Skin epidermis (tissue), 12 donors: Measurements from ENCODE around the gene DPF3.
"Not testable (repeated sequence)": the region's sequence is repeated elsewhere in the genome, so short reads cannot be mapped to it uniquely, and the experiment has no call there.

Experiments used
- H3K27ac ChIP-seq, 21 experiments: fragments of 200-600 bp; sonication (generic) in 11 of 21; one replicate each; pipeline ENCODE4 v1.5.0; 2020; ENCODE audit warnings: mild to moderate bottlenecking in 3 of 21, inconsistent platforms in 2 of 21, moderate library complexity in 2 of 21
- H3K4me3 ChIP-seq, 7 experiments: fragments of 200-600 bp; sonication (generic) in 2 of 7; one replicate each; pipeline ENCODE4 v1.5.0; 2020; ENCODE audit warnings: inconsistent platforms in 2 of 7, mild to moderate bottlenecking in 2 of 7, moderate library complexity in 1 of 7

DPF3 gene

DNA sequence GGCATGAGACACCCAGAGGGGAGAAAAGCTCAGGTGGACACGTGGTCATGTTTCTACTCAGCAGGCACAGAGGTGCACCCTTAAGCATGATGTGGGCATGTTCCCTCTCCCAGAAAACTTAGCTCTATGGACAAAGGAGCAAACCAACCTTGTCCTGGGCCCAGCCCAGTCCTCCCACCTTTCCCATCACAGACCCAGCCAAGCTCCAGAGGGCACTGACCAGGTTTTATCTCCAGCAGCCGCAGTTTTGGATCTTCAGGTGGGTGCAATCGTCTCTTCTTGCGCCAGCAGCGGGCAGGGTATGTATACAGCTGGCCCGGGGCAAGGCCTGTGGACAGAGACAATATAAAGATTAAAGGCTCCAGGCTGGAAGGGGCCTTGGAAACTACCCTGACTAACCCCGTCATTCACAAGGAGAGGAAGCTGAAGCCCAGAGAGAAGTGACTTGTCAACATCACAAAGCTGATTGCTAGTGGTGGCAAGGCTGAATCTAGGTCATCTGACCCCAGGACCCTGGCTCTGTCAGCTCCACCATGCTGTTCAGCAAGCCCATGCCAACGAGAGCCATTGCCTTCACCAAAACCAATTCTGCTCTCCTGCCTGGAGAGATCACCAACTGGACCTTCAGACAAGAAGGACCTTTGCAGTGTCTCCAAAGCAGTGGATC, 140.7 kb downstream of the DPF3 start:
- no peak overlapping the region for H3K27ac ChIP-seq
- no peak overlapping the region for H3K4me3 ChIP-seq

DNA sequence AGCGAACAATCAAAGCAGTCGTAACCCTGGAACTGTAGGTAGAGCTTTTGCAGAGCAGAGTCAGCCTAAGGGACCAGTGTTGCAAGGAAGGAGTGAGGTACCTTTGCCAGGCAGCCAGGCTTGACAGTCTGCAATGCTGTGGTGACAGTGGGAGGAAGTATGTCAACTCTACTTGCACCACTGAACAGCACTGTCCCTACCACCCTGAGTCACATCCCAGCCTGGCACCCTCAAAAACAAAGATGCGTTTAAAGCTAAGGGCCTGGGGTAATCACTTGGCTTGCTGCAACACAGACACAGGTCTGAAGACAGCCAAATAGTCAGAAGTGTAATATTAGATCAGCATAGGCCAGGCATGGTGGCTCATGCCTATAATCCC, 141.9 kb downstream of the DPF3 start:
- Histone ChIP-seq H3K4me3 (no peak overlapping the region), H3K27ac (no peak overlapping the region)

DNA sequence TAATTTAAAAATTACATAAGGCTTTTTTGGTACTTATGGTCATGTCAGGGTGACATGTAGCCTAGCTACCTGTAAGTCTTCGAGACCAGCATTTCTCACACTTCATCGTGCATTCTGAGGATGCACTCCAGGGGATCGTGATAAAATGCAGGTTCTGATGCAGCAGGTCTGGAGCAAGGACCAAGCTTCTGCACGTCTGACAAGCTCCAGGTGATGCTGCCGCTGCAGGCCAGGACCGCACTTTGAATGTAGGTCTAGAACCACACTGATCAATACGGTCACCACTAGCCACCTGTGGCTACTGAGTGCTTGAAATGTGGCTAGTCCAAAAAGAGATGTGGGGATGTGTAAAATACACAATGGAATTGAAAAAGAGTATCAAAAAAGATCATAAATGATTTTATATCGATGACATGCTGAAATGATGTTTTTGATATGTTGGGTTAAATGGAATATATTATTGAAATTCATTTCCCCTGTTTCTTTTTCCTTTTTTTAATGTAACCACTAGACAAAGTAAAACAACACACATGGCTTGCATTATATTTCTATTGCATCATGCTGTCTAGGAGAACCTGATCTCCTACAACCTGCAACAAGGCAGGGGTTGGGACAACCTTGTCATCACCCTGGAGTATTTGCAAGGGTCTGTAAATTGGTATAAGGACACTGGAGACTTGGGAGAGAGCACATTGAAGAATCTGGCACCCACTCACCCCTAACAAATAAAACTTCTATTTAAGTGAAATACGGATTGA, 142.4 kb downstream of the DPF3 start:
- H3K4me3 ChIP-seq = no peak overlapping the region
- H3K27ac ChIP-seq = no peak overlapping the region

DNA sequence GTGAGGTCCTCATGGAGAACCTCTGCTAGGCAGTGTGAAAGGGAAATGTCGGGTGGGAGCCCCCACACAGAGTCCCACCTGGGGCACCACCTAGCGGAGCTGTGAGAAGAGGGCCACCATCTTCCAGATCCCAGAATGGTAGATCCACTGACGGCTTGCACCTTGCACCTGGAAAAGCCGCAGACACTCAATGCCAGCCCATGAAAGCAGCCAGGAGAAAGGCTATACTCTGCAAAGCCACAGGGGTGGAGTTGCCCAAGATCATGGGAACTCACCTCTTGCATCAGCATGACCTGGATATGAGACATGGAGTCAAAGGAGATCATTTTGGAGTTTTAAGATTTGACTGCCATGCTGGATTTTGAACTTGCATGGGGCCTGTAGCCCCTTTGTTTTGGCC, 145.0 kb downstream of the DPF3 start:
- not testable (repeated sequence) for H3K4me3 ChIP-seq

DNA sequence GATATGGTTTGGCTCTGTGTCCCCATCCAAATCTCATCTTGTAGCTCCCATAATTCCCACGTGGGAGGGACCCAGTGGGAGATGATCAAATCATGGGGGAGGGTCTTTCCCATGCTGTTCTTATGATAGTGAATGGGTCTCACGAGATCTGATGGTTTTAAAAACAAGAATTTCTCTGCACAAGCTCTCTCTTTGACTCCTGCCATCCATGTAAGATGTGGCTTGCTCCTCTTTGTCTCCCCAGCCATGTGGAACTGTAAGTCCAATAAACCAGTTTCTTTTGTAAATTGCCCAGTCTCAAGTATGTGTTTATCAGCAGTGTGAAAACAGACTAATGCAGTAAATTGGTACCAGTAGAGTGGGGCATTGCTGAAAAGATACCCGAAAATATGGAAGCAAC, 146.2 kb downstream of the DPF3 start:
- no peak overlapping the region for H3K27ac ChIP-seq
- no peak overlapping the region for H3K4me3 ChIP-seq

More for the DNA sequence above, 145.0 kb downstream of the DPF3 start:
- not testable (repeated sequence) for H3K27ac ChIP-seq

DNA sequence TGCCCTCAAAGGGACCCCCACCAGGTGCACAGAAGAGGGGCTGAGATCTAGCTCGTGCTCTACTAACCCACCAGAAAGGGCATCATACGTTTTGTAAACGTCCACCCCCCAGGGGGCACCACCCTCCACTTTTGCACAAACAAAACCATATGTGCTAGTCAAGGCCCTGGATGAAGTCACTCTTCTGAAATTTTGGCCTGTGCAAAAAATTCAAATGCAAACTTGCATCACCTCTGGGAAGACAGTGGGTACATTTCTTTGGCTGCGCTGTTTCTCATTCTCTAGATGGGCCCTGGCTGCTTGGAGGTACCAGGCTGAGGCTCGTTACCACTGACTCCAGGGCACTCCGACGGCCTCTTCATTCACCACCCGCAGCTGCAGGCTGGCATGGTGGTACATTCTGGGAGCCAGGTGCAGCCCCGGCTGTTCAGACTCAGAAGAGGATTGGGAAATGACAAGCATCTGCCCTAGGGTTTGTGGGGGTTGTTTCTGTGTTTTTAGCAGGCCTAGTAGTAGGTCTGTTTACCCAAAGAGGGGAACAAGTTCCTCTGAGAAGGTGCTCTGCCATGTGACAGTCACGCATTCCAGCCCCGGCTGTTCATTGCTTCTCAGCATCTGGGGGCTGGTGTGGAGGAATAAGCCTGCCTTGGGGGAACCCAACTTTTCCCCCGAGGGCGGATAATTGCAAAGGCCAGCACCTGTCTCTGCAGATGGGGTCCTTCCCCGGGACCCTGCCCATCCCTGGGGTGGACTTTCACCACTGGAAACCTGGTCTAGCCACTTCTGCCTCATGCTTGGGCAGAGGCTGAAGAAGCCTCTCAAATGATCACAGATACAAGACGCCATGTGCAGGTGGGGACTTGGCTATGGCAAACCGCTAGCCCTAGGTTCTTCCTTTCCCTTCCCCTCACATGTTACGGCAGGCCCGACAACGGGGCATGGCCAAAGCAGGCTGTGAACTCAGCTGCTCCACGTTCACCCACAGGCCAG, 147.6 kb downstream of the DPF3 start:
- Histone ChIP-seq H3K27ac (no peak overlapping the region), H3K4me3 (no peak overlapping the region)

DNA sequence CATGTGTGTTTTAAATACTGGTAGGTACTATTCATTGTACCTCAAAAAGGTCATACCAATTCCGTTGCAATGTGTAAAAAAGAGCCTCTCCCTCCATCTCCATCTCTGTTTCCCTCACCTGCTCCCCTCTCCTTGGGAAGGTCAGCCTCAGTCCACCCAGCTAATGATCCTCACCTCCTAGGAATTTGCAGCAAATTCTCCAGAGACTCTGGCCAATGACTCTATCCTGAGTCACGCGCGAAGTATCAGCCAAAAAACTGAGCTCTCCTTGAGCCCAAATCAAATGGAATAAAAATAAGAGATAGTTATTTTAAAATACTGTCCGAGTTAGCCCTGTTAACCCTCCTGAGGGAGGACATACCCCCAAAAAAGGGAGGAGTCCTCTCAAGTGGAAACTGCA, 148.4 kb downstream of the DPF3 start:
- Histone ChIP-seq H3K4me3 (no peak overlapping the region), H3K27ac (no peak overlapping the region)

DNA sequence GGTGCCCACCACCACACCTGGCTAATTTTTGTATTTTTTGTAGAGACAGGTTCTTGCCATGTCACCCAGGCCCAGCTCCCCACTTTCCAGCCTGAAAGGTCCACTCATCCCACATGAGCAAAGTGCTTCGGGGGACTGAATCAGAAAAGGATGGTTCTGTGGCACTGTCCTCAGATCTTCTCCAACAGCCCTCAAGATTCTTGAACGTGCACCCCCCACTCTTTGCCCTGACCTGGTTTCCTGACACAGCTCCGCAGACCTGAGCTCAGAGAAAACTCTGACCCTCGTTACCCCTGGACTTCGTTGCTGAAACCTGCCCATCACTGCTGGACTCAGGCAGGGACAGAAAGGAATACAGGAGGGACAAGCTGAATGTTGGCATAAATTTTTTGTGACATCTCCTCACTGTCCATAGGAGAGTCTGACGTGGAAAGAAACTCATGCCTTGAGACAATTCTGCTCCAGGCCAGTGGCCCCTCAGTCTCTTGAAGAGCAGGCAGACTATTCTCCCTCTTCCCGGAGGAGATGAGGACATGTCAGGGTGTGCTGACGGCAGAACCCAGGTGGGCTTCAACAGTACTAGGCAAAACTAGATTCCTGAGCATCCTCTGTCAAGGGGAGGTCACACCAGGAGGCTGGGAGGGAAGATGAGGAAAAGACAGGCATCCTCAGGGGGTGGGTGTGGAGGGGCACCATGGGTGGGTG, 149.3 kb downstream of the DPF3 start:
- Histone ChIP-seq H3K27ac (no peak overlapping the region), H3K4me3 (no peak overlapping the region)

DNA sequence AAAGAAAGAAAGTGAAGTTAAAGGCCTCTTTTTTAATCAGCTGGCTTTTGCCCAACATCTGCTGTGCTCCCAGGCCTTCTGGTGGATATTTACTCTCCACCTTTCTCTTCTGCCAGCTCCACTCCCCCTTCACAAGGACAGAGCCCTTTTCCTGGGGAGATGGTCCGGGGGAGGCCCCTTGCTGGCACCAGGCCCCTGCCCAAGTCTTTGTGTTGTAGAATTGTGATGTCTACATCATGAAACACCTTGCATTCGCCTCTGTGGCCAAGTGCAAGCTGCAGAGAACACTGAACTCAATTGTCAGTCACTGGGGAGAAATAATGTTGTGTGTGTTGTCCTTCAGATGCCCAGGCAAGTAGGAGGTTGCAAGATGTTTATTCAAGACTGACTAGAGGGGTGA, 150.3 kb downstream of the DPF3 start:
- H3K27ac ChIP-seq = no peak overlapping the region
- no peak overlapping the region for H3K4me3 ChIP-seq

DNA sequence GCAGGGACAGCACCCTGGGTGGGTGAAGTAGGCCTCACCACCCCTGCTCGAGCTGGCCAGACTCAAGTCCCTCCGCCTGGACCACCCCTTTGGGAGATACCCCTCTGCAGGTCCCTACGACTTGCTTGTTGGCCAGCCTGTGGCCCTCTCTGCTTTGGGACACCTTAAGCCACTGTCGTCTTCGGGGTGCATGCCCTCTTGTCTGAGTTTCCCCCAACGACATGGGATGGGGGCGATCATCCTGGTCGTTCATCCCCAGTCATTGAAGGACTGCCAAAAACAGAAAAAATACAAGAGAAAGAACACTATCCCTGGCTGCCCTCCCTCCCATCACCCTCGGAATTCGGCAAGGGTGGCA, 151.1 kb downstream of the DPF3 start:
- no peak overlapping the region for H3K4me3 ChIP-seq
- no peak overlapping the region for H3K27ac ChIP-seq

DNA sequence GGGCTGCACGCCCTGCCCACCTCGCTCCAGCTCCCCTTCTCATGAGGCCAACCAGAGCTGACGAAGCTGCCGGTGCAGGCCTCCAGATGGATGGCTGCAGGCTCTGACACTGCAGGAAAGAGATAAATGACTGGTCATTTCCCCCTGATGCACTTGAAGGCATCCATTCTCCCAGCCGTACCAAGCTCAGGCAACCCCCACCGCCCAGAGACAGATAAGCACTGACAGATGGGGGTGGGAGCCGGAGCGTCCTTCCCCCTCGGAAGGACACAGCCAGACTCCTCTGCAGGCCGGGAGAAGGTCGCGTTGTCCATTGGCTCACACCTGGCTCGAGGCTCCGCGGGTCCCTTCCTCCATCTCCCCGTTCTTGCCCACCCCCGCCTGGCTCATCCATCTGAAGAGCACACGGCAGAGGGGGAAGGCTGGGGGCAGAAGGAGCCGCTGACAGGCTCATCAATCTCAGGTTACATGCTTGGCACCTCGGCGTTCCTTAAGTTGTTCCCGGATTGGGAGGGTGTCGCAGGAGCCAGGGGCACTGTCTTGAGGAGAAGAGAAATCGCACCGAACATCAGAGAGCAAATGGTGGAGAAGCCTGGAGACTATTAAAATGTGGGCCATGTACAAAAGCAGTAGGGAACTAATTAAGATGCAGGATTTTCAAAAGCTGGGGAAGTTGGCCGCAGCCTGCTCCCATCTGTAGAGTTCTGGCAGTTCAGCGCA, 151.6 kb downstream of the DPF3 start:
- Histone ChIP-seq H3K27ac (no peak overlapping the region), H3K4me3 (no peak overlapping the region)

DNA sequence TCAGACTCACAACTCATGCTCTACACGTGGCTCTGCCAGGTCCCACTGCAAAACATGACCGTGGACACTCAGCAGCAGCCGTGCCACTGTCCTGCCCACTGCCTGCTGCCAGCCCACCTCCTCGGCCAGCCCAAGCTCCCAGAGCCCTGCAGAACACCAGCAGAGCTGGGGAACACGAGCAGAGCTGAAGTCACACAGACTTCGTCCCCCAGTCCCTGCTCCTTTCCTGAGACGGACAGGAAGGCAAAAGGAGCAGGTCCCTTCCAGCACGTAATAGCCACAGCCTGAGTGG, 152.1 kb downstream of the DPF3 start:
- no peak overlapping the region for H3K27ac ChIP-seq

DNA sequence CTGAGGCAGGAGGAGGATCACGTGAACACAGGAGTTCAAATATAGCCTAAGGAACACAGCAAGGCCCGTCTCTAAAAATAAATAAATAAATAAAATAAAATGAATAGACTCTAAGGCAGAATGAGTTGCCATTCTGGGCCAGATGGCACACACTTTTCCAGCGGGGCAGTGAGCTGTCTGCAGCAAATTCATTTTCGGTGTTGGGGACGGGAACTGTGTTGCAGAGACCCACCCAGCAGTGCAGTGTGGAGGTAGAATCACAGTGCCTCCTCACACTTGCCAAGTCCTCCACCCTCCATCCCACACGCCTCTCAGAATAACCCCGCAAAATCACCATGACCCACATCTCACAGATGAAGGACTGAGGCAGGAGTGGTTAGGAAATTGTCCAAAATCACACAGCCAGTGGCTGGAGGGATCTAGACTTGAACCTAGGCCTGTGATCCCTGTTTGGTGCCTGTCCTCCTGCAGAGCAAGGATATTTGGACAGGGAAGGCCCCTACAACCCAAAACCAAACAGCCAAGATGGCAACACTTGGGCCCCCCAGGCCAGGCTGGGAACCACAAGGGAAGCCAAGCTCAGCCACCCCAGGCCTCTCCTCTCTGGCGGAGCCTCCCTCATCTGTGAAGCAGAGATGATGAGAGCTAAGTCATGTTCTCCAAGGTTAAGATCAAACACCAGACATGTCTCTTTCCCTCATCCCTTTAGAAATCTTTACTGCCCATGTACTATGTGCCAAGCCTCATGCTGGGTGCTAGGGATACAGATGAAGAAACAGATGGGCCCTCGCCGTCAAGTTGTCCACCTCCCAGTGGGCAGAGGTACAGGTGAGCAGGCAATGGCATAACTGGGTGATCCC, 152.7 kb downstream of the DPF3 start:
- Histone ChIP-seq H3K4me3 (no peak overlapping the region), H3K27ac (no peak overlapping the region)

More for the DNA sequence above, 152.1 kb downstream of the DPF3 start:
- H3K4me3 ChIP-seq = no peak overlapping the region

DNA sequence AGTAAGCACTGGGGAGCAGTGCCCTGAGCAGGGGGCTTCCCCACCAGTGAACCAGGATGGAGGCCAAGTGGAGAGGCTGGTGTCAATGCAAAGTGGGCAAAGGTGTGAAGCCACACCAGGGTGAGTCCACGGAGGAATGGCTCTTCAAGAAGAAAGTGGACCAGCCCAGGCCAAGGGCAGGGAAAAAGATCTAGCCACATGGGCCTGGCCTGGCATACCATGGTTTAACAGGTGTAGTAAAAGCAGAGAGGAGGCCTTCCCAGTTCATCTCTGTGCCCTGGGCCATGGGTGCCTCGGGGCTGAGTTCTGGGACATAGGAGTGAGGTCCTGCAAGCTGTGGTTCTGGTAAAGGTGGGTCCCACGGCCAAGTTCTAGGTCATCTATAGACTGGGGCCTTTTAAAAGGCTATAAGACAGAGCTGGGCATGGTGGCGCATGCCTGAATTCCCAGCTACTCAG, 153.4 kb downstream of the DPF3 start:
- Histone ChIP-seq H3K27ac (no peak overlapping the region), H3K4me3 (no peak overlapping the region)

DNA sequence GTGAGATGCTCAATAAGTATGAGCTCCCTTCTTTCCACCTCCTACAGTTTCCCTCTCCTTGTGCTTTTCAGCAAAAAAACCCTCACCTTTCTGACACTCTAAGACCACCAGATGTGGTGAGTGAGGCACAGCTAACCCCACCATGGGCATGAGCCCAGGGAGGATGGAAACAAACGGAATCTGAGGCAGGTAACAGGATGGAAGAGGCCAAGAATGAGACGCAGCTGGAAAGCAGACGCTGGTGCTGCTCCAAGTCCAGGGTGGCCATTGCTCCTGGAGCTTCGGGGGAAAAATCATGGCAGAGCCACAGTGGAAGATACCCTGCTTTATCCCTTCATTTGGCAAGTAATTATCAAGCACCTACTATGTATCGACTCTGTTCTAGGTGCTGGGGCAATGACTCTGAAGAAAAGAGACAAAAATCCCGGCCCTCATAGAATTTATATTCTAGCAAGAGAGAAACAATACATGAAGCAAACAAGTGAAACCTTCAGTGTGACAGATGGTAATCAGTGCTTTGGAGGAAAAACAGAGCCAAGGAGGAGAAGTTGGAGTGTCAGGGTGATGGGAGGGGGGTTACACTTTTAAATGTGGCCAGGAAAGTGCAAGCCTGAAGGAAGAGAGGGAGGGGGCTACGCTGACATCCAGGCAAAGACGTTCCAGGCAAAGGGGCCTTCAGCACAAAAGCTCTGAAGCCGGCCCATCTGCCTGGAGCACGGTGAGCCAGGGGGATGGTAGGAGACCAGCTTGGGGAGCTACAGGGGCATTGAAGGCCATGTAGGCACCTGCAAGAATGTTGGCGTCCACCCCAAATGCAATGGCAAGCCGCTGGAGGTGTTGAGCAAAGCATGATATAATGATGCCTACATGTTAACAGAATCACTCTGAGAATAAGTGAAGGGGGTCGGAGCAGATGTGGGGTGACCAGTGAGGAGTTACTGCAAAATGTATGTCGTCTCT, 154.2 kb downstream of the DPF3 start:
- no peak overlapping the region for H3K4me3 ChIP-seq
- no peak overlapping the region for H3K27ac ChIP-seq

DNA sequence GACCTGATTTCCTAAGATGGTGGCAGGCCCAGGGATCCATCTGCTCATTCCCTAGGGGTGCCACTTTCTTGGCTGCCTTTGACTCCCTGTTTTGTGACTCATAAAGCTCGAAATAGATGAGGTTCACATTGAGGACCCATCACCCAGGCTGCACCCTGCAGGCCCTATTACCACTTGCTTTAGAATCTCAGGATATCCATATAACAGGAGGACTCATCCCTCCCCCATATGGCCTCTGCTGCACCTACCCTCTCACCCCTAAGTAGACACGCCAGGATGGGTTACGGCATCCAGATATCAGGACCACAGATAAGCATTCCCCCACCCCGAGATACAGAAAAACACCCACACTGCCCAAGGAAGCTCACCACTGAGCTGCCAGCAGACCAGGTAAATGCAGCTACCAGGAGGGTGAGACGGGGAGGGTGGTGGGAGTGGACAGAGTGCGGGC, 155.7 kb downstream of the DPF3 start:
- no peak overlapping the region for H3K4me3 ChIP-seq
- no peak overlapping the region for H3K27ac ChIP-seq

DNA sequence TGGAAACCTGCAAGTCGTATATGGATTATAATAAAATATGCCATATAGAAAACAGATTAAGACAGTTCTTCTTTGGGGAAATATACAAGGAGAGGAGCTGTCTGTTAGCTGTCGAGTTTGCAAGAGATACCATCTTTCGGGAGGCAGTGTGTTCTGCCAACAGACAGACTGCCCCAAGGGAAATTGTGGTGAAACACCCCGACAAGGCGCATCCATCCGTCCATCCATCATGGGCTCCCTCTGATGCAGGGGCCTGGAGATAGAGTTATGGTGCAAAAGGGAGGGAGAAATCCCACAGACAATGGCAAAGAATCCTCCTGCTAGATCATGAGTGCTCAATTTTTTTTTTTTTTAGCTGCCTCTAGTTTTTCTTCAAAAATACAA, 156.3 kb downstream of the DPF3 start:
- no peak overlapping the region for H3K27ac ChIP-seq
- no peak overlapping the region for H3K4me3 ChIP-seq
